GM12891 (cell line): ENCODE results near the gene ARHGAP45.

ENCODE experiments used
- DNase-seq: peaks from one replicate; pipeline ENCODE4 v3.0.0; 2011; ENCODE audit warnings: low spot score; ENCODE audit not compliant: insufficient read length
- FAIRE-seq: peaks from 2 replicates; lab custom pipeline; 2011; peaks lifted over from hg19 to GRCh38; lab: Jason Lieb, UNC
- PAX5 ChIP-seq: IDR thresholded peaks from 2 replicates; pipeline ENCODE4 v1.6.1; 2011; ENCODE audit warnings: low read length, moderate library complexity, mild to moderate bottlenecking; ENCODE audit not compliant: insufficient read depth, severe bottlenecking
- POLR2A ChIP-seq: IDR thresholded peaks from 2 replicates; pipeline ENCODE4 v1.6.1; 2011; ENCODE audit warnings: low read depth, low read length, control low read depth
- POLR2AphosphoS5 ChIP-seq: IDR thresholded peaks from 2 replicates; pipeline ENCODE4 v1.6.1; 2011; ENCODE audit warnings: low read depth, low read length, control low read depth
- POU2F2 ChIP-seq: IDR thresholded peaks from 2 replicates; pipeline ENCODE4 v1.6.1; 2011; ENCODE audit warnings: low read depth, mild to moderate bottlenecking, control low read depth, low read length, moderate library complexity
- SPI1 ChIP-seq: IDR thresholded peaks from 2 replicates; pipeline ENCODE4 v1.6.1; 2011; ENCODE audit warnings: low read depth, low read length, control low read depth
- TAF1 ChIP-seq: IDR thresholded peaks from 2 replicates; pipeline ENCODE4 v1.6.1; 2011; ENCODE audit warnings: low read depth, low read length, control low read depth

Gene ARHGAP45

GRCh38 chr19:1063909-1064660, 2.9 kb upstream of the ARHGAP45 start:
- FAIRE-seq (peak; percentile 33), DNase-seq (no peak)
- TF ChIP-seq POU2F2: no peak
- TF ChIP-seq SPI1: no peak
- TF ChIP-seq TAF1: no peak
- TF ChIP-seq POLR2A: no peak
- TF ChIP-seq PAX5: no peak
- TF ChIP-seq POLR2AphosphoS5: no peak

GRCh38 chr19:1064661-1065605, 2.0 kb upstream of the ARHGAP45 start:
- TF ChIP-seq POLR2A: no peak
- TF ChIP-seq TAF1: no peak
- no peak for TF ChIP-seq POU2F2
- no peak for TF ChIP-seq POLR2AphosphoS5
- no peak for TF ChIP-seq SPI1
- no peak for TF ChIP-seq PAX5
- DNase-seq: peak; percentile 75
- FAIRE-seq: peak; percentile 99

GRCh38 chr19:1065606-1066109, 1.3 kb upstream of the ARHGAP45 start:
- DNase-seq (no peak), FAIRE-seq (peak; percentile 58)
- TF ChIP-seq POLR2AphosphoS5 (no peak), POU2F2 (no peak), PAX5 (no peak), TAF1 (no peak), POLR2A (no peak), SPI1 (no peak)

- FAIRE-seq: no peak
- TF ChIP-seq POU2F2 (no peak), SPI1 (no peak), TAF1 (no peak), POLR2AphosphoS5 (no peak), POLR2A (no peak), PAX5 (no peak)
- no peak for DNase-seq
Observed at GRCh38 chr19:1066251-1066747, 668 bp upstream of the ARHGAP45 start.

GRCh38 chr19:1067341-1067957, 482 bp downstream of the ARHGAP45 start:
- FAIRE-seq: no peak
- no peak for TF ChIP-seq PAX5
- TF ChIP-seq SPI1: no peak
- no peak for TF ChIP-seq POLR2A
- TF ChIP-seq TAF1: no peak
- TF ChIP-seq POU2F2: no peak
- TF ChIP-seq POLR2AphosphoS5: no peak
- DNase-seq: no peak

- no peak for TF ChIP-seq POLR2AphosphoS5
- DNase-seq (no peak), FAIRE-seq (peak; percentile 95)
Observed at GRCh38 chr19:1068009-1069001, 1.3 kb downstream of the ARHGAP45 start.

GRCh38 chr19:1069009-1069779, 2.2 kb downstream of the ARHGAP45 start:
- TF ChIP-seq POLR2A (no peak), POU2F2 (peak; percentile 60; the same call in 1 of the 2 replicates), SPI1 (peak; percentile 84), TAF1 (0 out of 2 replicates have a peak, but pooled peaks have one; percentile 29), POLR2AphosphoS5 (0 out of 2 replicates have a peak, but pooled peaks have one; percentile 24), PAX5 (no peak)
- no peak for FAIRE-seq
- no peak for DNase-seq
